Parathyroid adenoma (tissue), 2 donors: Measurements from ENCODE around the gene KBTBD4.

Source experiments
- H2AFZ ChIP-seq: fragments of 300-600 bp; sonication (generic); one replicate; pipeline ENCODE4 v1.7.0; 2017; ENCODE audit warnings: antibody characterized with exemption, mild to moderate bottlenecking
- H3K27ac ChIP-seq: fragments of 300-600 bp; sonication (generic); one replicate; pipeline ENCODE4 v1.7.0; 2017
- H3K27me3 ChIP-seq: fragments of 300-600 bp; sonication (generic); one replicate; pipeline ENCODE4 v1.7.0; 2017; ENCODE audit warnings: low read length; ENCODE audit not compliant: control insufficient read depth, insufficient read depth
- H3K36me3 ChIP-seq: fragments of 300-600 bp; sonication (generic); one replicate; pipeline ENCODE4 v1.7.0; 2017; ENCODE audit warnings: low read length; ENCODE audit not compliant: control insufficient read depth, insufficient read depth
- H3K4me1 ChIP-seq: fragments of 300-600 bp; sonication (generic); one replicate; pipeline ENCODE4 v1.7.0; 2017; ENCODE audit warnings: control low read depth
- H3K4me2 ChIP-seq: fragments of 300-600 bp; sonication (generic); one replicate; pipeline ENCODE4 v1.7.0; 2017; ENCODE audit warnings: low read length
- H3K4me3 ChIP-seq: fragments of 300-600 bp; sonication (generic); one replicate; pipeline ENCODE4 v1.7.0; 2017; ENCODE audit warnings: low read depth, low read length
- H3K79me2 ChIP-seq: fragments of 300-600 bp; sonication (generic); one replicate; pipeline ENCODE4 v1.7.0; 2017; ENCODE audit warnings: control low read depth
- H3K9ac ChIP-seq: fragments of 300-600 bp; sonication (generic); one replicate; pipeline ENCODE4 v1.7.0; 2017; ENCODE audit warnings: mild to moderate bottlenecking
- H3K9me3 ChIP-seq: fragments of 300-600 bp; sonication (generic); one replicate; pipeline ENCODE4 v1.7.0; 2017; ENCODE audit warnings: low read length; ENCODE audit not compliant: control insufficient read depth
- CTCF ChIP-seq: fragments of 300-600 bp; sonication (generic); IDR thresholded peaks from one replicate; pipeline ENCODE4 v1.7.0; 2017; ENCODE audit warnings: antibody characterized with exemption, mild to moderate bottlenecking
- donor health status: primary hyperparathyroidism.

KBTBD4 gene

GRCh38 chr11:47578524-47579494, at the start of gene KBTBD4, which contains the start of gene NDUFS3:
TSS of gene KBTBD4 (minus strand) at chr11:47578970. CDS start at chr11:47578951, 19 bp downstream.
TSS of gene NDUFS3 (plus strand) at chr11:47579074. CDS start at chr11:47579092, 18 bp downstream.
- no peaks in the 10 kb centered on the region for H3K36me3 ChIP-seq
- peaks cover 3% of the 10 kb centered on the region for H3K79me2 ChIP-seq
- no peaks in the 10 kb centered on the region for H3K4me1 ChIP-seq
- H3K9me3 ChIP-seq, result no peaks in the 10 kb centered on the region
- H2AFZ ChIP-seq, result peak within 1 kb of the TSS; percentile 86
- H3K27ac ChIP-seq, result peak within 1 kb of the TSS; percentile 92
- TF ChIP-seq CTCF, result no peak
- no peaks in the 10 kb centered on the region for H3K27me3 ChIP-seq
- H3K9ac ChIP-seq, result peak within 1 kb of the TSS; percentile 84
- H3K4me3 ChIP-seq, result peak within 1 kb of the TSS; percentile 86
- H3K4me2 ChIP-seq, result peak within 1 kb of the TSS; percentile 86

GRCh38 chr11:47628026-47628425, 49.3 kb upstream of the KBTBD4 start:
- Histone ChIP-seq H3K27ac (no peak overlapping the region), H3K36me3 (no peaks in the 10 kb centered on the region), H3K79me2 (no peaks in the 10 kb centered on the region), H2AFZ (no peak overlapping the region), H3K27me3 (no peaks in the 10 kb centered on the region), H3K9me3 (no peaks in the 10 kb centered on the region), H3K9ac (no peak overlapping the region), H3K4me1 (no peaks in the 10 kb centered on the region), H3K4me2 (no peak overlapping the region), H3K4me3 (no peak overlapping the region)
- TF ChIP-seq CTCF, result no peak

GRCh38 chr11:47626234-47626633, 47.5 kb upstream of the KBTBD4 start:
- Histone ChIP-seq H3K4me1 (no peaks in the 10 kb centered on the region), H3K27ac (no peak overlapping the region), H3K4me2 (no peak overlapping the region), H3K79me2 (no peaks in the 10 kb centered on the region), H3K27me3 (no peaks in the 10 kb centered on the region), H3K9ac (no peak overlapping the region), H3K36me3 (no peaks in the 10 kb centered on the region), H2AFZ (no peak overlapping the region), H3K4me3 (no peak overlapping the region), H3K9me3 (no peaks in the 10 kb centered on the region)
- no peak for TF ChIP-seq CTCF

- Histone ChIP-seq H3K9ac (no peak overlapping the region), H3K27me3 (no peaks in the 10 kb centered on the region), H3K4me2 (no peak overlapping the region), H3K27ac (no peak overlapping the region), H3K9me3 (no peaks in the 10 kb centered on the region), H2AFZ (no peak overlapping the region), H3K4me3 (no peak overlapping the region), H3K36me3 (no peaks in the 10 kb centered on the region), H3K4me1 (no peaks in the 10 kb centered on the region), H3K79me2 (no peaks in the 10 kb centered on the region)
- no peak for TF ChIP-seq CTCF
Observed at GRCh38 chr11:47620836-47621378, 42.1 kb upstream of the KBTBD4 start.
